DND-41 (cell line): ENCODE measurements around the gene MSH5.

ENCODE experiments used
- ATAC-seq: fragments of 200-7000 bp; cut with Tn5 transposase; 3 replicates; pipeline ENCODE4 v1.9.1; 2021; ENCODE audit warnings: low read depth; ENCODE audit not compliant: insufficient read depth
- DNase-seq: peaks from one replicate; pipeline ENCODE4 v3.0.0-alpha.2; 2020
- H2AFZ ChIP-seq: 2 replicates; pipeline ENCODE4 v1.6.0; 2012; ENCODE audit warnings: low read depth, low read length
- H3K27ac ChIP-seq: 2 replicates; pipeline ENCODE4 v1.5.1; 2012; ENCODE audit warnings: low read length, inconsistent platforms
- H3K27me3 ChIP-seq: fragments of 200-600 bp; sonication (generic); 2 replicates; pipeline ENCODE4 v1.6.0; 2012; ENCODE audit warnings: low read length, mild to moderate bottlenecking, inconsistent platforms; ENCODE audit not compliant: insufficient read depth, poor library complexity
- H3K36me3 ChIP-seq: 2 replicates; pipeline ENCODE4 v1.5.1; 2012; ENCODE audit warnings: low read length, inconsistent platforms; ENCODE audit not compliant: insufficient read depth
- H3K4me1 ChIP-seq: 2 replicates; pipeline ENCODE4 v1.5.1; 2012; ENCODE audit warnings: mild to moderate bottlenecking, low read length; ENCODE audit not compliant: insufficient read depth
- H3K4me2 ChIP-seq: 2 replicates; pipeline ENCODE4 v1.6.0; 2012; ENCODE audit warnings: mild to moderate bottlenecking, moderate library complexity, low read length, inconsistent platforms; ENCODE audit not compliant: insufficient read depth
- H3K4me3 ChIP-seq, 2 experiments: fragments of 200-600 bp in 1 of 2; shearing (Covaris generic) in 1 of 2; 2 replicates each; pipeline ENCODE4 v1.5.1; 2012 to 2016; ENCODE audit warnings: inconsistent platforms in 2 of 2, low read length in 2 of 2, mild to moderate bottlenecking in 2 of 2, low read depth in 1 of 2, moderate library complexity in 1 of 2
- H3K79me2 ChIP-seq: 2 replicates; pipeline ENCODE4 v1.6.0; 2012; ENCODE audit warnings: low read length, inconsistent platforms; ENCODE audit not compliant: insufficient read depth
- H3K9ac ChIP-seq: 2 replicates; pipeline ENCODE4 v1.6.0; 2012; ENCODE audit warnings: low read depth, mild to moderate bottlenecking, inconsistent platforms, low read length, moderate library complexity
- H3K9me3 ChIP-seq: 2 replicates; pipeline ENCODE4 v1.5.1; 2012; ENCODE audit warnings: low read length, moderate library complexity, mild to moderate bottlenecking, inconsistent platforms; ENCODE audit not compliant: insufficient read depth, severe bottlenecking
- H4K20me1 ChIP-seq: 2 replicates; pipeline ENCODE4 v1.6.0; 2012; ENCODE audit warnings: low read length; ENCODE audit not compliant: insufficient read depth
- CTCF ChIP-seq: IDR thresholded peaks from 2 replicates; pipeline ENCODE4 v1.5.1; 2012; ENCODE audit warnings: borderline replicate concordance, low read length, moderate library complexity, mild to moderate bottlenecking; ENCODE audit not compliant: poor library complexity, severe bottlenecking; ENCODE audit errors: extremely low read depth
- EZH2 ChIP-seq: IDR thresholded peaks from 3 replicates; pipeline ENCODE4 v1.6.1; 2012; ENCODE audit warnings: borderline replicate concordance, low read depth, mild to moderate bottlenecking, moderate library complexity, low read length, inconsistent platforms; ENCODE audit not compliant: severe bottlenecking

MSH5 gene

GRCh38 chr6:31701666-31702404 is 38.0 kb upstream of the MSH5 start:
- H3K79me2 ChIP-seq: peaks cover 44% of the 10 kb centered on the region
- peak overlapping the region; percentile 93 for H3K27ac ChIP-seq
- peaks cover 34% of the 10 kb centered on the region for H3K4me1 ChIP-seq
- H2AFZ ChIP-seq: peak overlapping the region; percentile 76; the same call in 1 of the 2 replicates
- DNase-seq (no peak), ATAC-seq (0 out of 3 replicates have a peak, but pooled peaks have one; percentile 7)
- peak overlapping the region; percentile 73 for H3K4me2 ChIP-seq
- TF ChIP-seq CTCF: no peak
- TF ChIP-seq EZH2: no peak
- peak overlapping the region; percentile 84 for H3K9ac ChIP-seq
- peak overlapping the region; percentile 82 to 91 for H3K4me3 ChIP-seq
- no peaks in the 10 kb centered on the region for H3K9me3 ChIP-seq
- peaks cover 39% of the 10 kb centered on the region for H3K36me3 ChIP-seq
- no peaks in the 10 kb centered on the region for H3K27me3 ChIP-seq
- H4K20me1 ChIP-seq: no peaks in the 10 kb centered on the region

- Histone ChIP-seq H3K9ac (peak overlapping the region; percentile 84), H3K4me1 (peaks cover 34% of the 10 kb centered on the region), H3K4me3 (peak overlapping the region; percentile 82 to 91), H3K27me3 (no peaks in the 10 kb centered on the region), H3K9me3 (no peaks in the 10 kb centered on the region), H3K79me2 (peaks cover 44% of the 10 kb centered on the region), H3K27ac (peak overlapping the region; percentile 93), H2AFZ (peak overlapping the region; percentile 76), H3K36me3 (peaks cover 33% of the 10 kb centered on the region), H4K20me1 (no peaks in the 10 kb centered on the region), H3K4me2 (peak overlapping the region; percentile 73)
- peak; percentile 15 for ATAC-seq
- DNase-seq: no peak
- TF ChIP-seq CTCF (no peak), EZH2 (no peak)
Observed at GRCh38 chr6:31702405-31702818, 37.4 kb upstream of the MSH5 start.

DNA sequence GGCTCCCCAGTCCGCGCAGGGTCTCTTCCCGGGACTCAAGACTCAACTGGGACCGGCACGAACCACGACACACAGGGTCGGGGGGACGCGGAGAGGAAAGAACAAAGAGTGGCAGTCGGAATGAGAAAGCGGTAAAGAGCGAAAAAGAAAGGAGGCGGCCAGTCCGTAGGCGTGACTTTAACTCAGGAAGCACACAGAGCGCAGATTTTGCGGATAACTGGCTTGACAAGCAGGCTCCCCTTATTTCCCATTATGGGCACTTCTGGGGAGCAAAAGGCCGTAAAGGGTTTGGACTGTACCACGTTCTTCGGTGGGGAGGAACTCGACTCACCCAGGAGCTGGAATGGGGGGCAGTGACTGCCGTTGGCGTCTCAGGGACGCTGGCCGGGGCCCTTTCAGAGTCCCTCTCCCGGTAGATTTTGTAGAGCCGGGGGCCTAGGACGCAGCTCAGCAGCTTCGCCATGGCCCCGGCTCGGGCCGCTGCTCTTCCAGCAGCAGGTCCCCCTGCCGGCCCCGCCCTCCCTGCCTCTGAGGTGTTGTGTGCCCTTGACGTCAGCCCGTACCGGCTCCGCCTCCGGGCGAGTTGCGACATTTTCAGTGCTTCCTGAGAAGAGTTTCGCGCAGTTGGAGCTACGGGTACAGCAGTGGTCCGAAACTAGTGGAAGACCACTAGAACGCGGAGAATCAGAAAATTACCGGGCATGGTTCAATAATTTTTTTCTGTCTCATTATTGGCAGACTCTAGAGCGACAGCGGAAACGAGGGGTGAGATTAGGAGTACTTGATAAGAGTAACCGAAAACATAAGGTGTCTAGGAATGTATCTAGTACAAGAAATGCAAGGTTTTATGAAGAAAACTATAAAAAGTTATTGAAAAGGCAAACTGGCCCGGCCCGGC is 36.7 kb upstream of the MSH5 start, which contains the start of gene ABHD16A:
ABHD16A (minus strand) TSS at position 506 of the 898 bp plus-strand sequence; CDS start at position 463, 43 bp downstream.
- Histone ChIP-seq H3K4me2 (peak within 1 kb of the TSS; percentile 73), H3K27ac (peak within 1 kb of the TSS; percentile 93), H2AFZ (peak within 1 kb of the TSS; percentile 81), H4K20me1 (no peaks in the 10 kb centered on the region), H3K9ac (peak within 1 kb of the TSS; percentile 84), H3K4me1 (peaks cover 34% of the 10 kb centered on the region), H3K4me3 (peak within 1 kb of the TSS; percentile 82 to 91), H3K36me3 (peaks cover 28% of the 10 kb centered on the region), H3K79me2 (peaks cover 42% of the 10 kb centered on the region), H3K9me3 (no peaks in the 10 kb centered on the region), H3K27me3 (no peaks in the 10 kb centered on the region)
- TF ChIP-seq CTCF (no peak), EZH2 (no peak)
- ATAC-seq (peak; percentile 92), DNase-seq (peak; percentile 99)
